ENCODE results near the gene GRIK4. TPM values are rescaled to one million over a fixed set of nuclear protein-coding genes. Genes with fewer than 3 reads are reported as not detected.

The GRIK4 gene
- total and polyA plus RNA-seq, 2 donors from 2014 or later = 0.25 TPM; not detected in 1

- intact Hi-C loops (cut with DNase I) = no loop called here
- TF ChIP-seq CTCF (IDR thresholded peaks at IDR 0.05; ENCODE audit: borderline replicate concordance, extremely low read depth, insufficient read depth) = no peak
- FAIRE-seq (no peak), DNase-seq (no peak)
- Histone ChIP-seq H3K9ac (ENCODE audit: low read length in 3 of 3) (no peak overlapping the region), H3K36me3 (ENCODE audit: control insufficient read depth in 2 of 3, insufficient read depth in 3 of 3, low read length in 3 of 3) (peaks cover 0 to 6% (median 0%) of the 10 kb centered on the region in 3 donors), H3K4me1 (ENCODE audit: control insufficient read depth in 2 of 3, insufficient read depth in 2 of 3, low read depth in 1 of 3, low read length in 3 of 3) (no peaks in the 10 kb centered on the region), H3K9me3 (ENCODE audit: control insufficient read depth in 2 of 3, insufficient read depth in 1 of 3, low read length in 3 of 3) (no peaks in the 10 kb centered on the region), H3K4me3 (ENCODE audit: low read length in 3 of 3) (no peak overlapping the region), H3K27ac (ENCODE audit: low read depth in 2 of 2, low read length in 2 of 2) (no peak overlapping the region), H3K27me3 (ENCODE audit: control insufficient read depth, insufficient read depth, low read length) (no peaks in the 10 kb centered on the region)
Measured at GRCh38 chr11:120492486-120492885, 19.1 kb upstream of the GRIK4 start.

- Histone ChIP-seq H3K9ac (ENCODE audit: low read length in 3 of 3) (no peak overlapping the region), H3K4me1 (ENCODE audit: control insufficient read depth in 2 of 3, insufficient read depth in 2 of 3, low read depth in 1 of 3, low read length in 3 of 3) (no peaks in the 10 kb centered on the region), H3K27ac (ENCODE audit: low read depth in 2 of 2, low read length in 2 of 2) (no peak overlapping the region), H3K27me3 (ENCODE audit: control insufficient read depth, insufficient read depth, low read length) (no peaks in the 10 kb centered on the region), H3K9me3 (ENCODE audit: control insufficient read depth in 2 of 3, insufficient read depth in 1 of 3, low read length in 3 of 3) (no peaks in the 10 kb centered on the region), H3K4me3 (ENCODE audit: low read length in 3 of 3) (no peak overlapping the region), H3K36me3 (ENCODE audit: control insufficient read depth in 2 of 3, insufficient read depth in 3 of 3, low read length in 3 of 3) (no peaks in the 10 kb centered on the region)
- intact Hi-C loops (cut with DNase I) = no loop called here
- no peak for FAIRE-seq
- no peak for DNase-seq
- TF ChIP-seq CTCF (IDR thresholded peaks at IDR 0.05; ENCODE audit: borderline replicate concordance, extremely low read depth, insufficient read depth) = no peak
Measured at GRCh38 chr11:120494595-120494994, 17.0 kb upstream of the GRIK4 start.

GRCh38 chr11:120499088-120499487, 12.5 kb upstream of the GRIK4 start:
- intact Hi-C loops (cut with DNase I) = no loop called here
- DNase-seq (no peak), FAIRE-seq (no peak)
- Histone ChIP-seq H3K27ac (ENCODE audit: low read depth in 2 of 2, low read length in 2 of 2) (no peak overlapping the region), H3K4me3 (ENCODE audit: low read length in 3 of 3) (no peak overlapping the region), H3K9me3 (ENCODE audit: control insufficient read depth in 2 of 3, insufficient read depth in 1 of 3, low read length in 3 of 3) (no peaks in the 10 kb centered on the region), H3K9ac (ENCODE audit: low read length in 3 of 3) (no peak overlapping the region), H3K36me3 (ENCODE audit: control insufficient read depth in 2 of 3, insufficient read depth in 3 of 3, low read length in 3 of 3) (no peaks in the 10 kb centered on the region), H3K27me3 (ENCODE audit: control insufficient read depth, insufficient read depth, low read length) (no peaks in the 10 kb centered on the region), H3K4me1 (ENCODE audit: control insufficient read depth in 2 of 3, insufficient read depth in 2 of 3, low read depth in 1 of 3, low read length in 3 of 3) (no peaks in the 10 kb centered on the region)
- TF ChIP-seq CTCF (IDR thresholded peaks at IDR 0.05; ENCODE audit: borderline replicate concordance, extremely low read depth, insufficient read depth) = no peak

GRCh38 chr11:120499859-120500258, 11.7 kb upstream of the GRIK4 start:
- Histone ChIP-seq H3K9me3 (ENCODE audit: control insufficient read depth in 2 of 3, insufficient read depth in 1 of 3, low read length in 3 of 3) (no peaks in the 10 kb centered on the region), H3K36me3 (ENCODE audit: control insufficient read depth in 2 of 3, insufficient read depth in 3 of 3, low read length in 3 of 3) (no peaks in the 10 kb centered on the region), H3K9ac (ENCODE audit: low read length in 3 of 3) (no peak overlapping the region), H3K27me3 (ENCODE audit: control insufficient read depth, insufficient read depth, low read length) (no peaks in the 10 kb centered on the region), H3K4me3 (ENCODE audit: low read length in 3 of 3) (no peak overlapping the region), H3K27ac (ENCODE audit: low read depth in 2 of 2, low read length in 2 of 2) (no peak overlapping the region), H3K4me1 (ENCODE audit: control insufficient read depth in 2 of 3, insufficient read depth in 2 of 3, low read depth in 1 of 3, low read length in 3 of 3) (no peaks in the 10 kb centered on the region)
- FAIRE-seq (no peak), DNase-seq (no peak)
- intact Hi-C loops (cut with DNase I) = no loop called here
- no peak for TF ChIP-seq CTCF (IDR thresholded peaks at IDR 0.05; ENCODE audit: borderline replicate concordance, extremely low read depth, insufficient read depth)

Measured in kidney (tissue), 14 donors.